ENCODE measurements around the gene RASSF3.

The RASSF3 gene

GRCh38 chr12:64670019-64670418, 59.7 kb downstream of the RASSF3 start:
- H3K4me3 ChIP-seq (ENCODE audit: low read depth, low read length): no peak overlapping the region
- no peak for TF ChIP-seq CTCF (IDR thresholded peaks at IDR 0.05; ENCODE audit: borderline replicate concordance, insufficient read depth, low read depth, low read length)

- H3K4me3 ChIP-seq (ENCODE audit: low read depth, low read length): no peak overlapping the region
Observed at GRCh38 chr12:64670919-64671639, 60.8 kb downstream of the RASSF3 start.

GRCh38 chr12:64671681-64672080, 61.4 kb downstream of the RASSF3 start:
- no peak overlapping the region for H3K4me3 ChIP-seq (ENCODE audit: low read depth, low read length)
- no peak for TF ChIP-seq CTCF (IDR thresholded peaks at IDR 0.05; ENCODE audit: borderline replicate concordance, insufficient read depth, low read depth, low read length)

More at GRCh38 chr12:64670919-64671639, 60.8 kb downstream of the RASSF3 start:
- TF ChIP-seq CTCF (IDR thresholded peaks at IDR 0.05; ENCODE audit: borderline replicate concordance, insufficient read depth, low read depth, low read length): no peak

GRCh38 chr12:64672925-64673409, 62.7 kb downstream of the RASSF3 start:
- no peak overlapping the region for H3K4me3 ChIP-seq (ENCODE audit: low read depth, low read length)

GRCh38 chr12:64673490-64674169, 63.3 kb downstream of the RASSF3 start:
- TF ChIP-seq CTCF (IDR thresholded peaks at IDR 0.05; ENCODE audit: borderline replicate concordance, insufficient read depth, low read depth, low read length): no peak
- H3K4me3 ChIP-seq (ENCODE audit: low read depth, low read length): no peak overlapping the region

More at GRCh38 chr12:64672925-64673409, 62.7 kb downstream of the RASSF3 start:
- no peak for TF ChIP-seq CTCF (IDR thresholded peaks at IDR 0.05; ENCODE audit: borderline replicate concordance, insufficient read depth, low read depth, low read length)

GRCh38 chr12:64674367-64674922, 64.2 kb downstream of the RASSF3 start:
- no peak overlapping the region for H3K4me3 ChIP-seq (ENCODE audit: low read depth, low read length)
- no peak for TF ChIP-seq CTCF (IDR thresholded peaks at IDR 0.05; ENCODE audit: borderline replicate concordance, insufficient read depth, low read depth, low read length)
